A673 (cell line): Measurements from ENCODE around the gene ETNK2. TPM values are rescaled to one million over a fixed set of nuclear protein-coding genes. Genes with fewer than 3 reads are reported as not detected.

Experiments
- BruUV-seq: library from RNA; stranded (reverse); fragments of 400-500 nt; replicated peaks from 2 replicates; lab custom pipeline; 2021; lab: Mats Ljungman, UMichigan
- CTCF ChIA-PET: fragments of 300-600 bp; sonication (Branson Sonifier 250); formaldehyde crosslinking; loops from one replicate; lab custom pipeline; 2022; ENCODE audit warnings: antibody characterized with exemption; lab: Charles Lee
- POLR2A ChIA-PET: fragments of 300-600 bp; sonication (Branson Sonifier 250); formaldehyde crosslinking; loops from one replicate; lab custom pipeline; 2022; ENCODE audit warnings: antibody characterized with exemption; ENCODE audit not compliant: low non-redundant PET; lab: Charles Lee
- DNase-seq: peaks from one replicate; pipeline ENCODE4 v3.0.0-alpha.2; 2015; ENCODE audit warnings: low spot score
- H3K27ac ChIP-seq: fragments of 200-600 bp; sonication (generic); 2 replicates; pipeline ENCODE4 v1.5.1; 2016; ENCODE audit warnings: mixed run types, low read depth, mild to moderate bottlenecking, mixed read lengths, antibody characterized with exemption, low read length; ENCODE audit not compliant: poor library complexity, severe bottlenecking
- H3K27me3 ChIP-seq: fragments of 200-600 bp; sonication (generic); replicated peaks from 2 replicates; pipeline ENCODE4 v1.6.1; 2017; ENCODE audit warnings: mixed run types, low read depth, mild to moderate bottlenecking, mixed read lengths, antibody characterized with exemption, low read length; ENCODE audit not compliant: insufficient read depth, poor library complexity
- H3K36me3 ChIP-seq: fragments of 200-600 bp; sonication (generic); 2 replicates; pipeline ENCODE4 v1.6.1; 2016; ENCODE audit warnings: mixed run types, mild to moderate bottlenecking, mixed read lengths, antibody characterized with exemption, low read length; ENCODE audit not compliant: insufficient read depth, poor library complexity, severe bottlenecking
- H3K4me1 ChIP-seq: fragments of 200-600 bp; sonication (generic); 2 replicates; pipeline ENCODE4 v1.6.1; 2017; ENCODE audit warnings: mixed run types, mild to moderate bottlenecking, mixed read lengths, antibody characterized with exemption, low read length; ENCODE audit not compliant: insufficient read depth, poor library complexity, severe bottlenecking
- H3K4me3 ChIP-seq: fragments of 200-600 bp; sonication (generic); 2 replicates; pipeline ENCODE4 v1.5.1; 2016; ENCODE audit warnings: low read depth, mixed run types, mild to moderate bottlenecking, mixed read lengths, low read length; ENCODE audit not compliant: poor library complexity, severe bottlenecking
- H3K9me3 ChIP-seq: fragments of 200-600 bp; sonication (generic); 2 replicates; pipeline ENCODE4 v1.6.1; 2016; ENCODE audit warnings: mixed run types, low read depth, mild to moderate bottlenecking, mixed read lengths, antibody characterized with exemption, low read length; ENCODE audit not compliant: poor library complexity, severe bottlenecking
- CTCF ChIP-seq: fragments of 300-800, 200-600 bp; sonication (generic); conservative IDR thresholded peaks from 2 replicates; pipeline ENCODE4 v1.5.1; 2017; ENCODE audit warnings: low read depth, mild to moderate bottlenecking, antibody characterized with exemption, low read length, moderate library complexity, mixed read lengths
- EZH2 ChIP-seq: fragments of 200-600 bp; sonication (generic); IDR thresholded peaks from 2 replicates; pipeline ENCODE4 v1.6.1; 2017; ENCODE audit warnings: borderline replicate concordance, low read depth, mild to moderate bottlenecking, mixed read lengths, antibody characterized with exemption, low read length; ENCODE audit not compliant: poor library complexity, severe bottlenecking
- intact Hi-C: fragments of 100-400 bp; cut with micrococcal nuclease; formaldehyde crosslinking; loops from one replicate; pipeline ENCODE4 v1.10.0; 2022; ENCODE audit not compliant: unreplicated experiment
- total RNA-seq: library from RNA; stranded (reverse); gene quantifications from 2 replicates; pipeline ENCODE4 v1.2.3, GENCODE V29; 2021

The ETNK2 gene
- total RNA-seq, 1 experiment from 2014 or later, result 8.3 TPM

GRCh38 chr1:204145033-204145504 lies 6.8 kb downstream of the ETNK2 start:
- H3K27me3 ChIP-seq, result no peaks in the 10 kb centered on the region
- POLR2A ChIA-PET, result interaction anchor here (0.6 kb wide), 1 partner anchor 74 kb away, joined by 5 read pairs; no protein-coding TSS in a partner anchor

GRCh38 chr1:204143276-204144041 lies 8.4 kb downstream of the ETNK2 start:
- POLR2A ChIA-PET, result no interaction called here
- no TSS peak for BruUV-seq
- Histone ChIP-seq H3K4me3 (no peak overlapping the region), H3K4me1 (no peaks in the 10 kb centered on the region), H3K27me3 (no peaks in the 10 kb centered on the region), H3K27ac (no peak overlapping the region), H3K36me3 (no peaks in the 10 kb centered on the region), H3K9me3 (no peaks in the 10 kb centered on the region)
- TF ChIP-seq CTCF, result no peak
- no peak for TF ChIP-seq EZH2
- no peak for DNase-seq
- intact Hi-C loops, result no loop called here
- CTCF ChIA-PET, result interaction anchor here (0.6 kb wide), 1 partner anchor 283 kb away, joined by 5 read pairs; no protein-coding TSS in a partner anchor

More at GRCh38 chr1:204145033-204145504, 6.8 kb downstream of the ETNK2 start:
- no peak for DNase-seq
- Histone ChIP-seq H3K36me3 (no peaks in the 10 kb centered on the region), H3K4me3 (no peak overlapping the region), H3K4me1 (no peaks in the 10 kb centered on the region), H3K9me3 (no peaks in the 10 kb centered on the region), H3K27ac (no peak overlapping the region)
- BruUV-seq, result no TSS peak
- TF ChIP-seq EZH2 (no peak), CTCF (no peak)
- CTCF ChIA-PET, result no interaction called here
- intact Hi-C loops, result no loop called here

DNA sequence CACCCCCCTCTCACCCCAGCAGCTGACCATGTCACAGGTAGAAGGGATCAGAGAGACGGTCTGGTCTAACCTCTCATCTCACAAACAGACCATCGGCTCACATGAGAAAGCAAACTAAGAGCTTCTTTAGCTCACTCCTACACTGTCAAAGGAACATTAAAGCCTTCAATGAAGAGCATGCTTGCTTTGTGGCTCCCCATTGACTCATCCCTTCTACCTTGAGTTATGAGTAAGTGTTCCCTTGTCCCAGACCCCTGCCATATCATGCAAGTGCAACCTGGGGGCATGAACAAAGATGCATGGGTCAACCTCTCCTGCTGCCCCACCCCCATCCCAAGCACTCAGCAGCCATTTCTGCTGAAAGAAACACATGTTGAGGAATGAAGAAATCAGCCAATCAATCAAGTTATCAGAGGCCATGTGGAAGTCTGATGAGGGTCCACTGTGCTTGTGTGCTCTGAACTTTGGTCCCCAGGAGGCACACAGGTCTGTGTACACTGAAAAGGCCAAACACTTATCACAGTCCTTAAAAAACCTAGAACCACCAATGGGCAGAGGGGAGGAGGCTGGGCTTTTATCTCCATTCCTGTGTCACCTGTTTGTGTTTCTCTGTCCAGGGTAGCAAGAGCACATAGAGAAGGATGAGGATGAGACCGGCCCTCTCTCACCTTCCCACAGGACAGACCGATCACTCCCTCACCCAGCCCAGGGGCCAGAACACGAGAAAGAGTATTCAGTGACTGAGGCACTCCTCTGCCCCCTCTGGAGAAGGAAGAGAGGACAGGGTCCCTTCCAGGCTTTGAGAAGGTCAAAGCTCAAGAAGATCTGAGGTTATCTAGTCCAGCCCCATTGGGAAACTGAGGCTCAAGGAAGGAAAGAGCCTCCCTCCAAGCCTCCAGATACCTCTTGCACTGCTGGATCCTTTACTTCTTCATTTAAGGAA lies 9.5 kb downstream of the ETNK2 start:
- Histone ChIP-seq H3K27ac (no peak overlapping the region), H3K36me3 (no peaks in the 10 kb centered on the region), H3K4me3 (no peak overlapping the region), H3K9me3 (no peaks in the 10 kb centered on the region), H3K27me3 (no peaks in the 10 kb centered on the region), H3K4me1 (no peaks in the 10 kb centered on the region)
- BruUV-seq, result no TSS peak
- TF ChIP-seq EZH2, result no peak
- TF ChIP-seq CTCF, result no peak
- CTCF ChIA-PET, result interaction anchor here (0.6 kb wide), 1 partner anchor 13 kb away, joined by 3 read pairs; no protein-coding TSS in a partner anchor
- POLR2A ChIA-PET, result no interaction called here
- intact Hi-C loops, result no loop called here
- DNase-seq, result no peak
